G401.6 (cell line): ENCODE measurements around the gene CISD3.

ENCODE experiments used
- FAIRE-seq: peaks from 2 replicates; lab custom pipeline; 2012; peaks lifted over from hg19 to GRCh38; lab: Jason Lieb, UNC

The CISD3 gene, protein sequence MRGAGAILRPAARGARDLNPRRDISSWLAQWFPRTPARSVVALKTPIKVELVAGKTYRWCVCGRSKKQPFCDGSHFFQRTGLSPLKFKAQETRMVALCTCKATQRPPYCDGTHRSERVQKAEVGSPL

DNA sequence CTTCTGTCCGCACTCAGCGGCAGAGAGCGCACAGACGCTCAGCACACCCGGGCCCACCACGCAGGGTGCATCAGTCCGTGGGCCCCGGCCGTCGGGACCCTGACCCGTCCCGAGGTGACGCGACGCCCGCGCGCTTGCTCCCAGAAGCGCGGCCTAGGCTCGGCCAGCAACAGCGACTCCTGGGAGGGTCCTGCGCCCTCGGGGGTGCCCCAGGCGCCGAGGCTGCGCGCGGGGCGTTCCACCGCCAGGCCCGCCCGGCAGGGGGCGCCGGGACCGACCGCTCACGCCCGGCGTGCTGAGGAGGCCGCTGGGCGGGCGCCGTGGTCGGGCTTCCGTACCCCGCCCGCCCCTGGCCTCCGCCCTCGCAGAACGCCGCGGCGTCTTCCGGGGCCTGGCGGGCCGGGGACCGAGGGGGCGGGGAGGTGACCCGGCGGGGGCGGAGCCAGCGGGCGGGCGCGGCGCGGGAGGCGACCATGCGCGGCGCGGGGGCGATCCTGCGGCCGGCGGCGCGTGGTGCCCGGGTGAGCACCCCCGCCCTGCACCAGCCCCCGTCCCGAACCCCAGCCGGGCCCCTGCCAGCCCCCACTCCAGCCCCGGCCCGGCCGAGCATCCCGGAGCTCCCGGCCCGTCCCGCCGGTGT, at the start of gene CISD3:
Gene CISD3, plus strand, starts transcription at position 456 of the 640 bp plus-strand sequence. Its CDS starts 18 bp downstream, at position 474.
- no peak for FAIRE-seq

- no peak for FAIRE-seq
These were observed 49.0 kb upstream of the CISD3 start for GRCh38 chr17:38681096-38681495.

DNA sequence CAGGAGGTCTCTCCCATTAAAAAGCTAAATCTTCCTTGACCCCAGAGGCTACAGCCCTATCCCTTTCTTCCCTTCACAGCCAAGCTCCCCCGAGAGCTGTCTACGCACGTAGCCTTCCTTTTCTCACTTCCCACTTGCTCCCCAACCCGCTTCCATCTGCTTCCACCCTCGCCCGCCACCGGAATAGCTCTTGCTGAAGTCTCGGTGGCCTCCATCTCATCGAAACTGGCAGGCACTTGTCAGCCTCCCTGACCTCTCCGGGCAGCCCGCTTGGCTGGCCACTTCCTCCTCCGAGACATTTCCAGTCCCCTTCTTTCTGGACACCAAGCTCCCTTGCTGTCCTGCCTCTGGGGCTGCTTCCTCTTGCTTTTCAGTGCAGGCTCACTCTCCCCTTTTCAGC, 44.6 kb upstream of the CISD3 start:
- no peak for FAIRE-seq

DNA sequence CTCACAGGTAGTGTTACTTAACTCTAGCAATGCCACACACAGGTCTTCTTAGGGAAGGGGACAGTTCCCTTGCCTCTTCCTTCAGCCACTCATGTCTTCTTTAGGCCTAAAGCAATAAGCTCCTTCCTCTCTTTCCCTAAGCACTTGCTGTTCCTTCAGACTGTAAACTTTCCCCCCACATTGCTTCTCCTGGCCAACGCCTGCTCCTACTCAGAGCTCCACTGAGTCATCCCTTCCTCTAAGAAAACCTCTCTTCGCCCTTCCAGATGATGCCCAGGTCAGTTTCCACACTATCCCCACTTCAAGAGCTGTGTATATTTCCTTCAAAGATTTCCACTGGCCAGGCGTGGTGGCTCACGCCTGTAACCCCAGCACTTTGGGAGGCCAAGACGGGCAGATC, 42.9 kb upstream of the CISD3 start:
- FAIRE-seq: no peak

DNA sequence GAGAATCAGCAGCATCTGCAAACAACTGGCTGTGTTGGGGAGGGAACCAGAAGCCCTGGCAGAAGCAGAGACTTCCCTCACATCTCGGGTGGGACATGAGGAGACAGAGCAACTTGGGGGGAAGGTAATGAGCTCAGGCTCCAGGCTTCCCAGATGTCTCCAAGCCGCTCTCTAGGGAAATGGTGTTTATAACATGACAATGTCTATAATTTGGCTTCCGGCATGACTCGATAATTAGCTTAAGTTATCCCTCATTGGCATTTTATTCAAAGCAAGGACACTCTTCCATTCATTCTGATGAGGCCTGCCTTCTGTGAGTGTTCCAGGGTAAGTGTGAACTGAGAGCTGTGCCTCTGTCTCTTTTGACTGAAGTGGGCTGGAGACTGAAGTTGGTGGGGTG, 39.8 kb upstream of the CISD3 start:
- no peak for FAIRE-seq

DNA sequence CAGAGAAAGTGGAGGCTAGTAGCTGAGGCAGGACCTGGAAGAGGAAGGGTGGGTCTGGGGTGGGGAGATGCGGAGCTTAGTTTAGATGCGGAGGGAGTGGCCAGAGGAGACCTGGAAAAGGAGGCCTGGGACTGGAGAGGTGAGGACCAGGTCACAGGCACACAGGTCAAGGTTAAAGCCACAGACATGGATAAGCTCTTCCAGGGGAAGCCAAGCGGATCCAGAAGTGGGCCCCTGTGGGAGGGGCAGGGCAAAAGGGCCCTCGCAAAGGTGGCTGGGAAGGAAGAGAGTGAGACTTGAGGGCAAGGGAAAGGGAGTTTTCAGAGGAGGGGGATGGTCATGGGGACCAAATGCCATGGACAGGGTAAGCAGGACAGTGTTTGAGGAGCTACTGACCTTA, 39.0 kb upstream of the CISD3 start:
- FAIRE-seq: no peak

DNA sequence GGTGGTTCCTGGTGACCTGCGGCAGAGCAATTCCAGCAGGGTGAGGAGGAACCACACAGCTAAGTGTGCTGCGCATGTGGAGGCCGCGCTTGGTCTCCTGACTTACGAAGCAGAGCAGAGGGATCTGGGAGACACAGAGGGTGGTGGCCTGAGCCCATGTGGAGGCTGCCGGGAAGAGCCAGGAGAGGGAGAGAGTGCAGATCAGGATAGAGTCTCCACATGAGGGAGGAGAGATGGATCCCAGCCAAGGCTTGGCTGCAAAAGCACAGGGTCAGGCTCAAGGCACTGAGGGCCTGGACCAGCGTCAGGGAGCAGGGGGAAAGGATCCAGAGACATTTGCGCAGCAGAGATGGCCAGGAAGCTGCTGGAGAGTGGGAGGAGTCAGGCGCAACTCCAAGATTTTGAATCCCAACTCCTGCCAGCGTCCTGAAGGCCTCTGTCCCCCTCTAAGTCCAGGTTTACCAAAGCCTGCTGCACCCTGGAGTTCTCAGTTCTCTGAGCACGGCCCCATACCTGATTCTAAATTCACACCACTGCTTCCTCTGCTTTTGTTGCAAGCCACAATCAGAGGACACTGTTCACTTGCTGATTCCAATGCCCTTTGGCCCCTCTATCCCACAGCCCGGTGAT, 36.3 kb upstream of the CISD3 start:
- no peak for FAIRE-seq

GRCh38 chr17:38697061-38697820, 32.9 kb upstream of the CISD3 start:
- FAIRE-seq: no peak

GRCh38 chr17:38698760-38699159, 31.4 kb upstream of the CISD3 start:
- FAIRE-seq: no peak

GRCh38 chr17:38701504-38702165, 28.5 kb upstream of the CISD3 start:
- no peak for FAIRE-seq

GRCh38 chr17:38702166-38702915, 27.8 kb upstream of the CISD3 start:
- FAIRE-seq: no peak

- FAIRE-seq: no peak
These were observed 27.0 kb upstream of the CISD3 start for GRCh38 chr17:38702916-38703741.

DNA sequence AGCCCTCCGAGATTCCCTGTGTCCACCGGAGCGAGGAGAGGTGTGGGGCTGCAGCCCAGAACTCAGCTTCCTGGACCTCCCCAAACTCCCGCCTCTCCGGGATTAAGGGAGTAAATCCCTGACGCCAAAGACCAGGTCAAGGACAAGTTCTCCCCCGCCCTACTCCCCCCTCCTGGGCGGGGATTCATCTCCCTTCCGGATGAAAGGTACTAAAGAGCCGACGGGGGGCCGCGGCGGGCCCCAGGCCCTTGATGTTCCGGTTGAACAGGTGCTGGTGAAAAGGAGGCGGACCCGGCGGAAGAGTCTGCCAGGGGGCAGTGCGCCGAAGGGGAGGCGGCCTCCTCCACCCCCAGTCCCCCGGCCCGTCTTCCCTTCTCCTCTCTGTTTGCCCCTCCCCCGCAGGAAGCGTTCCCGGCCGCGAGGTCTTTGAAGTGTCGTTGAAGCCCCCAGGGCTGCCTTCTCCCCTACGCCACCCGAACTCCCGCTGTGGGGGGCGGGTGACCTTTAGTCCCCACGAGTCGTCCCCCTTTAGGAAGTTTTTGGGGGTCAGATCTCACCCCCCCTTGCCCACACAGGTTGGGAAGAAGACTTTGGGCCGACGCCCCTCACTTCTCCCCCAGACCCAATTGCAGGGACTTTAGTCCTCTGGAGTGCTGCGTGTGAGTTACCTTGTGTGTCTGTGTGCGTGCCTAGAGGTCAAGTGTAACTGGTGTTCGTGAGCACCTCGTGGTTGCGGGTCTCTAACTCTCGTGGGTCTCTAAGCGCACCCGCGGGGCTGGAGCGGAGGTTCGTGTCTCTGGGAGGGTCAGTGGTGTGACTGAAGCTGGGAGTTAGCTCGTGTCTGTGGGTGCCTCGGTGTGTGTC, 26.2 kb upstream of the CISD3 start:
- no peak for FAIRE-seq

DNA sequence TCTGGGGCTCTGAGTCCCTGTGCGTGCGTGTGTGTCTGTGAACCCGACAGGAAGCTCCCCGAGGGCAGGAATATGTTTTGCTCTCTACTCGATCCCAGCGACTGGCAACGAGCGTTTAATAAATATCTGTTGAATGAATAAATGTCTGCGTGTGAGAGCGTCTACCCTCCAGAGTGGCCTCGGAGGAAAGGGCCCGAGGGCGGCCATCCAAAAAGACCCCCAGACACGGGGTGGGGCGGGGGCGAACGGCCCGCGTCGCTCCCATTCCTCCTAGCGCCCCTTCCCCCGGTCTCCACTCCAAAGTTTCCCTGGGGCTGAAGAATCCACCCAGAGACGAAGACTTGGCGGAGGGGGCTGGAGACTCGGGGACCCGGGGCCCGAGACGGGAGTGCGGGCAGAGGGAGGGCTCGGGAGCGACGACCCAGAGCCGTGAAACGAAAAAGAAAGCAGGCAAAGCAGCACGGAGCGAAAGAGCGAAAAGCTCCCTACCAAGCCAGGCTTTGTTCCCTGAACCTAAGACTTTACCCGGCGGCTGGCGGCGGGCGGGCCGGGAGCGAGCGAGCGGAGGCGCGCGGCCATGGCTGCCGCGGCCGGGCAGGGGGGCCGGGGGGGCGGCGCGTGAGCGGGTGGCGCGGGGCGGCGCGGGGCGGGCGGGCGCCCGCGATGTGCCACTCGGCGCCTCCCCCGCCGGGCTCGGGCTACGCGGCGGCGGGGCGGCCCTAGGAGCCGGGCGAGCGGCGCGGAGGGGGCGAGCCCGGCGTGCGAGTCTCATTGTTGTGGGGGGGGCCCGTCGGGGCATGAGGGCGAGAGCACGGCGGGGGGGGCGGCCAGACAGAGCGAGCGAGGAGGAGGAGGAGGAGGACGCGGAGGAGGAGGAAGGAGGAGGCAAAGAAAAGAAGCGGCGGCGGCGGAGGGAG, 25.3 kb upstream of the CISD3 start, which contains the start of gene MLLT6:
Gene MLLT6, plus strand, starts transcription at position 668 of the 917 bp plus-strand sequence. CDS start 360 bp downstream, outside the sequence.
- no peak for FAIRE-seq

DNA sequence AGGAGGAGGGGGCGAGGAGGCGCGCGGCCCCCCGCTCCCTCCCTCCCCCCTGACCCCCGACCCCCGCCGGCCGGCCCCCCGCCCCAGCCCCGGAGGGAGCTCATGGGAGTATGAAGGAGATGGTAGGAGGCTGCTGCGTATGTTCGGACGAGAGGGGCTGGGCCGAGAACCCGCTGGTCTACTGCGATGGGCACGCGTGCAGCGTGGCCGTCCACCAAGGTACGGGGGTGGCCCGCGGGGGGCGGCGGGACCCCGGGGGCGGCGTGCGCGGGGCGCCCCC, 24.7 kb upstream of the CISD3 start:
- no peak for FAIRE-seq

DNA sequence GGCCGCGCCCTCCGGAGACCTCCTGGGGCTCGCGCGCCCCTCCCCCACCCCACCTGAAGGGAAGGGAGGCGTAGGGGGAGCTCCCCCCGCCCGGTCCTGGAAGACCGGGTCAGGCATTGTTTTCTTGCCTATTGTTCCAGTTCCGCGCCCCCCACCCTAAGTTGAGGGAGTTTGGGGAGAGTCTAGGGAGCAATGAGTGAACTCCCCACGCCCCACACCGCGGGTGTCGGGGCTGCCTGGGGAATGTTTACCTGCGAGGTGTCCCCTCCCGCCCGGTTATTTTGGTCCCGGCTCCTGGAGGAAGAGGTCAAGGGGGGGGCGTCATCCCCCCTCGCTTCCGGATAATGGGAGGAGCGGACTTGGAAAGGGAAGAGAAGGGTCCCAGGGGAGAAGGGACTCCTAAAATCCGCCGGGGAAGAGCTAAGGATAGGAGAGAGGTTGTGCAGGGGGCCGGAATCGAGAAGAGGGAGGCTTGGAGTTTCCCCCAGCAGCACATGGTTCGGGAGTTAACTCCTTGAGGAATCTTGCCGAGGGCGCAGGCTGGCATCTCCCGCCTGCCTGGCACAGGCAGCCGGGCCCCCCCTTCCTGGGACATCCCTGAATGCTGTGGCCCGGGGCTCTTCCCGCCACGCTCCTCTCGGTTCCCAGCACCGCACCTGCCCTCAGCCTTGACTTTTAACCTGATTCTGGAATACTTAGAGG, 24.2 kb upstream of the CISD3 start:
- no peak for FAIRE-seq

DNA sequence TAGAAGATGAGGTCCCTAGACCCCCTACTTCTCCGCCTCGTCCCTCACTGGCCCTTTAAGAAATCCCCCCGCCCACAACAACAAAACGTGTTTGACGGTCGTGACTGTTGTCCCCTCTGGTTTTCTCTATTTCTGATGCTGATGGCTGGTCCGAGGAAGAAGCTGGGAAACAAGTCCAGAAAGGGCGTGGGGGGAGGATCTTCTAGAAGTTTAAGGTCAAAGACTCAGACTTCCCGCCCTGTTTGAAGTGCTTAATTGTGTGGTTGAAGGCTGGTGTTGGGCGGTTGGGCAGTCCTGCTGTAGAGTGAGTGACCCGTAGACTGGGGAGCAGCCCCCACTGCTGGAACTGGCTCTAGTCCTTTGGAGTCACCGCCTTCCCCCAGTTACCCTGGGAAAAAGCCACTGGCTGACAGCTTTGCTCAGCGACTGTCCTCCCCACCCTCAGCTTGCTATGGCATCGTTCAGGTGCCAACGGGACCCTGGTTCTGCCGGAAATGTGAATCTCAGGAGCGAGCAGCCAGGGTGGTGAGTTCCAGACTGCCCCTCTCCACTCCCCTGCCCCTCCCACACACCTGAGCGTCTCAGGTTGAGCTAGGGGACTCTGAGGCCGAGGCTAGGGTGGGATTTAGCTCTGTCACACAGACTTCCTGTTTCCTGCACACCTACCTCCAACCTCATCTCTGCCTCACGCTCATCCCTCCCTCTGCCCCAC, 23.5 kb upstream of the CISD3 start:
- FAIRE-seq: no peak
